Neutrophil (primary cell): ENCODE results near the gene ITPR2.

Experiments
- H3K27ac ChIP-seq: fragments of 200-600 bp; sonication (generic); 2 replicates; pipeline ENCODE4 v1.5.1; 2016; ENCODE audit warnings: mild to moderate bottlenecking, moderate library complexity
- H3K27me3 ChIP-seq: fragments of 200-600 bp; sonication (generic); 2 replicates; pipeline ENCODE4 v1.6.0; 2016; ENCODE audit warnings: mild to moderate bottlenecking
- H3K36me3 ChIP-seq: fragments of 200-600 bp; sonication (generic); 2 replicates; pipeline ENCODE4 v1.5.1; 2017
- H3K4me1 ChIP-seq, 2 experiments: fragments of 200-600 bp in 1 of 2; sonication (generic) in 1 of 2; 1 replicate in 1 of 2; 2 replicates in 1 of 2; pipeline versions ENCODE4 v1.5.1 to v1.6.1; 2013 to 2016; ENCODE audit warnings: low read depth in 1 of 2, low read length in 1 of 2, mild to moderate bottlenecking in 1 of 2, moderate library complexity in 1 of 2; ENCODE audit not compliant: control insufficient read depth in 1 of 2, insufficient read depth in 1 of 2
- H3K4me3 ChIP-seq, 2 experiments: fragments of 200-600 bp in 1 of 2; sonication (generic) in 1 of 2; 1 replicate in 1 of 2; 2 replicates in 1 of 2; pipeline ENCODE4 v1.5.1; 2013 to 2016; ENCODE audit warnings: low read depth in 1 of 2, low read length in 1 of 2, mild to moderate bottlenecking in 1 of 2, moderate library complexity in 1 of 2
- H3K9me3 ChIP-seq: fragments of 200-600 bp; sonication (generic); 2 replicates; pipeline ENCODE4 v1.5.1; 2016
- TF ChIP-seq, protein P1 (sequence below): fragments of 200-600 bp; sonication (generic); IDR thresholded peaks from 2 replicates; pipeline ENCODE4 v1.5.1; 2016; ENCODE audit warnings: antibody characterized with exemption

The ITPR2 gene

DNA sequence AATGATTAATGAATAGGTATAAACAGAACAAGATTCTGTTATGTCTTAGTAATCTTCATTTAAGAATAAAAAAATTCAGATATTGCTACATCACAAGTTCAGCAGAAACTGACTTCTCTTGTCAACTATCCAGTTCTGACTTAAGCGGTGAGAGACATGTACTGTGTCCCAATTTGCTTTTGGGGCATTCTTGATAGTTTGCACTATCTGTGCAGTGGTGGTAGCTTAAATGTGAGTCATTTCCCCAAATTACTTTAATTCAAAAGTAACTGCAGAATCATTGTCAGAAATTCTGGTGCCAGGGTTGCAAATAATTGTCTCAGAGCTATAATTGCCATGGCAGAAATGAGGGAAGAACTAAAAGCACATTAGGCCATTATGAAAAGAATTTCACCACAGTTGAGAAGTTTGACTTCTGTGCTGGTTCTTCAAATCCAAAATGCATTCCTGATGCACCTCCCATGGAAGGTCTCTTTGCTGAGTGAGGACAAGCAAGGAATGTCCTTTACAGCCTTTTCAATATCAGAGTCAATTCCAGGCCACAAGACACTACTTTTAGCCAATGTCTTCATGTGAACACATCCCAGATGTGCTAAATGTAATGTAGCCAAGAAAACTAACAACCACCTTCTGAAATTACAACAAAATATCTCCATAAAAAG, 332.9 kb downstream of the ITPR2 start:
- H3K9me3 ChIP-seq: no peaks in the 10 kb centered on the region
- no peak overlapping the region for H3K27ac ChIP-seq
- TF ChIP-seq, protein P1, sequence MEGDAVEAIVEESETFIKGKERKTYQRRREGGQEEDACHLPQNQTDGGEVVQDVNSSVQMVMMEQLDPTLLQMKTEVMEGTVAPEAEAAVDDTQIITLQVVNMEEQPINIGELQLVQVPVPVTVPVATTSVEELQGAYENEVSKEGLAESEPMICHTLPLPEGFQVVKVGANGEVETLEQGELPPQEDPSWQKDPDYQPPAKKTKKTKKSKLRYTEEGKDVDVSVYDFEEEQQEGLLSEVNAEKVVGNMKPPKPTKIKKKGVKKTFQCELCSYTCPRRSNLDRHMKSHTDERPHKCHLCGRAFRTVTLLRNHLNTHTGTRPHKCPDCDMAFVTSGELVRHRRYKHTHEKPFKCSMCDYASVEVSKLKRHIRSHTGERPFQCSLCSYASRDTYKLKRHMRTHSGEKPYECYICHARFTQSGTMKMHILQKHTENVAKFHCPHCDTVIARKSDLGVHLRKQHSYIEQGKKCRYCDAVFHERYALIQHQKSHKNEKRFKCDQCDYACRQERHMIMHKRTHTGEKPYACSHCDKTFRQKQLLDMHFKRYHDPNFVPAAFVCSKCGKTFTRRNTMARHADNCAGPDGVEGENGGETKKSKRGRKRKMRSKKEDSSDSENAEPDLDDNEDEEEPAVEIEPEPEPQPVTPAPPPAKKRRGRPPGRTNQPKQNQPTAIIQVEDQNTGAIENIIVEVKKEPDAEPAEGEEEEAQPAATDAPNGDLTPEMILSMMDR: no peak
- H3K4me3 ChIP-seq: no peak overlapping the region
- no peaks in the 10 kb centered on the region for H3K36me3 ChIP-seq
- no peaks in the 10 kb centered on the region for H3K27me3 ChIP-seq
- peaks cover 10% of the 10 kb centered on the region in 2 experiments for H3K4me1 ChIP-seq

DNA sequence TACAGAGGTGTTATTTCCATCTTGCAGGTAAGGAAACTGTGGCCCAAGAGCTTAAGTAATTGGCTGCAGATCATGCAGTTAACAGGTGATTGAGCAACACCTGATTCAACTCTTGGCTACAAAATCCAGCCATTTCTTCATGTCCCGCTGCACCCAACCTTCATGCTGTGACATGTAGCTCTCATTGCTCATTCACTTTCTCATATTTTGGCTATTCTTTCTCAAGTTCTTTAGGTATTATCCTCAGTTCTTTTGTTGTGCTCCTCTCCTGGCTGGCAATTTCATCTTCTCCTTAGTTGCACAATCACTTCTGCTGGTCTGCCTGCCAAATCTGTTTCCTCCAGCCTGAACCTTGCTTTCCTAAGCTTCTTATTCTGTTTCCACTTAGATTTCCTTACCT, 336.8 kb downstream of the ITPR2 start:
- no peaks in the 10 kb centered on the region for H3K27me3 ChIP-seq
- peak overlapping the region; percentile 29 for H3K27ac ChIP-seq
- H3K36me3 ChIP-seq: peaks cover 6% of the 10 kb centered on the region
- H3K4me1 ChIP-seq: peaks cover 10% of the 10 kb centered on the region in 2 experiments
- no peak overlapping the region for H3K4me3 ChIP-seq
- TF ChIP-seq, protein P1: no peak
- no peaks in the 10 kb centered on the region for H3K9me3 ChIP-seq

DNA sequence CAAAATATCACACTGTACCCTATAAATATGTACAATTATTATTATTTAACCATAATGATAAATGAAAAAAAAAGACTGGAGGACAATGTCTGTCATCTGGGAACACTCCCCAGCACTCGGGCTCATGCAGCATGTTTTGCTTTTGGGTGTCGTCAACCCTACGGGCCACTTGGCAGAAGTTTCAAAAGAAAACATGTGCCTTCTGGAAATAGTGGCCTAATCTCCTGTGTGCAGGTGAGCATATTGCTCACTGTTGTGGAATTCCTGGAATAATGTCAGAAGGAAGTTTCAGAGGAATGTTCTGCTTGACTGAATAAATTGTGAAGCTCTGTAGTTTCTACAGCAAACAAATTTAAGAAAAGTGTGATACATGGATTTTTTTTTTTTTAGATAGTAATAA, 339.3 kb downstream of the ITPR2 start:
- no peak overlapping the region for H3K27ac ChIP-seq
- H3K36me3 ChIP-seq: peaks cover 6% of the 10 kb centered on the region
- no peaks in the 10 kb centered on the region for H3K9me3 ChIP-seq
- peaks cover 10% of the 10 kb centered on the region in 2 experiments for H3K4me1 ChIP-seq
- H3K4me3 ChIP-seq: no peak overlapping the region
- no peaks in the 10 kb centered on the region for H3K27me3 ChIP-seq
- TF ChIP-seq, protein P1: no peak

DNA sequence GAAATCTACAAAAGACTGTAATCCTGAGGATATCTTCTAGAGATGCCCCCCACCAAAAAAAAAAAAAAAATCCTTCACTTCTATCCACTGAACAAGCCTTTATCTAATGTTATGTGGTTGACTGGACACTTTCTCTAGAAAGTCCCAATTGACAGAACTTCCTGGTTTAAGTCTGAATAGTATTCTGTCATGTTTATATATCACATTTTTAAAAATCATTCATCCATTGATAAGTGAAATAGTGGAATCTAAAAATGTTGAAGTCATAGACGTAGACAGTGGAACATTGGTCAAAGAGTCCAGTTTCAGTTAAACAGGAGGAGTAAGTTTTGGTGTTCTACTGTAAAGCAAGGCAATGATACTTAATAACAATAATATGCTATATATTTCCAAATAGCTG, 340.6 kb downstream of the ITPR2 start:
- no peaks in the 10 kb centered on the region for H3K27me3 ChIP-seq

DNA sequence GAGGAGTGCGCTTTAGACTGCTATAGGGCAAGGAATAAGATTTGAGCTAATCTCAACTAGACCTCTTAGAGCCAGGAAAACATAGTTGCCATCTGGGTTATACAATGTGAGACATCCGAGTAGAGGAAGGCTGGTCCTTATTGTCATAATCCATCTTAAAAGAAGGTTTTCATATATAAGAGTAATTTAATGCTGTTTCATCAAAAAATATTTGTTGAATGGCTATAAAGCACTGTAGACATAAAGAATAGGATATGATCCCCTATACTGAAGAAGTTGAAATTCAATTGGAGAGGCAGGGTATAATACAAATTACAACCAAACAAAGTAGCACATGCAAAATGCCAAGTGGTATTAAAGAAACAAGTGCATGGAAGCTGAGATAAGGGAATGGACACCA, 343.1 kb downstream of the ITPR2 start:
- no peak overlapping the region for H3K27ac ChIP-seq

More for the DNA sequence above, 340.6 kb downstream of the ITPR2 start:
- Histone ChIP-seq H3K4me1 (peaks cover 10% of the 10 kb centered on the region in 2 experiments), H3K9me3 (no peaks in the 10 kb centered on the region), H3K4me3 (no peak overlapping the region), H3K36me3 (peaks cover 6% of the 10 kb centered on the region), H3K27ac (no peak overlapping the region)
- TF ChIP-seq, protein P1: no peak

More for the DNA sequence above, 343.1 kb downstream of the ITPR2 start:
- Histone ChIP-seq H3K9me3 (no peaks in the 10 kb centered on the region), H3K4me1 (no peaks in the 10 kb centered on the region), H3K27me3 (no peaks in the 10 kb centered on the region), H3K36me3 (peaks cover 6% of the 10 kb centered on the region), H3K4me3 (no peak overlapping the region)
- TF ChIP-seq, protein P1: no peak
